ENCODE results near the gene AKNA. TPM values are rescaled to one million over a fixed set of nuclear protein-coding genes. Genes with fewer than 3 reads are reported as not detected.

AKNA gene
- total and polyA plus RNA-seq, 7 donors: 9.9 to 81.6 (median 16.9) TPM

GRCh38 chr9:114376586-114377445 lies 11.0 kb downstream of the AKNA start:
- Histone ChIP-seq H3K36me3 (peaks cover 17 to 74% (median 21%) of the 10 kb centered on the region in 4 donors), H3K9me3 (no peaks in the 10 kb centered on the region), H3K27ac (no peak overlapping the region), H3K4me1 (peaks cover 0 to 16% (median 11%) of the 10 kb centered on the region in 4 donors), H3K27me3 (no peaks in the 10 kb centered on the region), H3K4me3 (no peak overlapping the region)
- DNase-seq: peak; percentile 45
- 93 to 95% methylated on average over 19 of the region's 19 CpGs for WGBS, 2 donors
- intact Hi-C loops (cut with DNase I): no loop called here
- TF ChIP-seq POLR2AphosphoS5 (IDR thresholded peaks at IDR 0.05) (no peak), EP300 (IDR thresholded peaks at IDR 0.05) (no peak), POLR2A (IDR thresholded peaks at IDR 0.05) (no peak), CTCF (IDR thresholded peaks at IDR 0.05) (no peak)

GRCh38 chr9:114375386-114376175 lies 12.2 kb downstream of the AKNA start:
- intact Hi-C loops (cut with DNase I): no loop called here
- Histone ChIP-seq H3K36me3 (peaks cover 15 to 65% (median 19%) of the 10 kb centered on the region in 4 donors), H3K9me3 (no peaks in the 10 kb centered on the region), H3K4me3 (no peak overlapping the region), H3K27me3 (no peaks in the 10 kb centered on the region), H3K4me1 (peaks cover 0 to 26% (median 12%) of the 10 kb centered on the region in 4 donors), H3K27ac (no peak overlapping the region)
- no peak for TF ChIP-seq EP300 (IDR thresholded peaks at IDR 0.05)
- TF ChIP-seq CTCF (IDR thresholded peaks at IDR 0.05): no peak
- TF ChIP-seq POLR2AphosphoS5 (IDR thresholded peaks at IDR 0.05): no peak
- no peak for TF ChIP-seq POLR2A (IDR thresholded peaks at IDR 0.05)
- WGBS, 2 donors: 77 to 81% methylated on average over 9 of the region's 9 CpGs
- peak; percentile 54 for DNase-seq

- WGBS, 2 donors: 72 to 89% methylated on average over 9 of the region's 9 CpGs
- intact Hi-C loops (cut with DNase I): no loop called here
- Histone ChIP-seq H3K4me1 (peaks cover 0 to 26% (median 12%) of the 10 kb centered on the region in 4 donors), H3K4me3 (no peak overlapping the region), H3K27ac (no peak overlapping the region), H3K36me3 (peaks cover 15 to 59% (median 19%) of the 10 kb centered on the region in 4 donors), H3K9me3 (no peaks in the 10 kb centered on the region), H3K27me3 (no peaks in the 10 kb centered on the region)
- DNase-seq: peak; percentile 27
- no peak for TF ChIP-seq CTCF (IDR thresholded peaks at IDR 0.05)
- TF ChIP-seq POLR2A (IDR thresholded peaks at IDR 0.05): no peak
- no peak for TF ChIP-seq POLR2AphosphoS5 (IDR thresholded peaks at IDR 0.05)
- TF ChIP-seq EP300 (IDR thresholded peaks at IDR 0.05): no peak
Measured at GRCh38 chr9:114374936-114375335, 12.8 kb downstream of the AKNA start.

- H3K9me3 ChIP-seq: no peaks in the 10 kb centered on the region
- intact Hi-C loops (cut with DNase I): no loop called here
- H3K4me3 ChIP-seq: no peak overlapping the region
- H3K27ac ChIP-seq: no peak overlapping the region
- peaks cover 15 to 51% (median 17%) of the 10 kb centered on the region in 4 donors for H3K36me3 ChIP-seq
- TF ChIP-seq POLR2AphosphoS5 (IDR thresholded peaks at IDR 0.05): no peak
- no peak for TF ChIP-seq EP300 (IDR thresholded peaks at IDR 0.05)
- no peak for TF ChIP-seq CTCF (IDR thresholded peaks at IDR 0.05)
- no peak for TF ChIP-seq POLR2A (IDR thresholded peaks at IDR 0.05)
- peaks cover 0 to 26% (median 12%) of the 10 kb centered on the region in 4 donors for H3K4me1 ChIP-seq
- peak; percentile 50 for DNase-seq
- WGBS, 2 donors: 85 to 92% methylated on average over 16 of the region's 16 CpGs
- no peaks in the 10 kb centered on the region for H3K27me3 ChIP-seq
Measured at GRCh38 chr9:114373960-114374730, 13.6 kb downstream of the AKNA start.

All from sigmoid colon (tissue), 7 donors.